ENCODE data around the gene ANKRD13B.

GRCh38 chr17:29610395-29610794 lies 17.5 kb downstream of the ANKRD13B start:
- no peak for TF ChIP-seq EP300 (IDR thresholded peaks at IDR 0.05; ENCODE audit: low read depth)
- no peak for TF ChIP-seq POLR2A (IDR thresholded peaks at IDR 0.05)
- no peak for TF ChIP-seq POLR2AphosphoS5 (IDR thresholded peaks at IDR 0.05)
- no peak for TF ChIP-seq CTCF (IDR thresholded peaks at IDR 0.05)

All from transverse colon (tissue), 4 donors.